ENCODE data around the gene WWP2.
A peak's percentile ranks its signal among the peaks of the same experiment; 100 is the strongest.
"Not testable (repeated sequence)": the region's sequence is repeated elsewhere in the genome, so short reads cannot be mapped to it uniquely, and the experiment has no call there.

WWP2 gene

GRCh38 chr16:69938981-69939820, 177.1 kb downstream of the WWP2 start:
- no peak overlapping the region for H3K4me3 ChIP-seq (replicated peaks in 1 of 2; ENCODE audit: low read depth in 2 of 2, low read length in 2 of 2)
- DNase-seq (ENCODE audit: low read depth in 2 of 2): no peak
- no peak for TF ChIP-seq CTCF (IDR thresholded peaks at IDR 0.05; ENCODE audit: low read depth, low read length)

GRCh38 chr16:69939821-69940585, 177.9 kb downstream of the WWP2 start:
- DNase-seq (ENCODE audit: low read depth in 2 of 2): no peak
- no peak for TF ChIP-seq CTCF (IDR thresholded peaks at IDR 0.05; ENCODE audit: low read depth, low read length)
- no peak overlapping the region for H3K4me3 ChIP-seq (replicated peaks in 1 of 2; ENCODE audit: low read depth in 2 of 2, low read length in 2 of 2)

- no peak for TF ChIP-seq CTCF (IDR thresholded peaks at IDR 0.05; ENCODE audit: low read depth, low read length)
- no peak overlapping the region for H3K4me3 ChIP-seq (replicated peaks in 1 of 2; ENCODE audit: low read depth in 2 of 2, low read length in 2 of 2)
- no peak for DNase-seq (ENCODE audit: low read depth in 2 of 2)
Observed at GRCh38 chr16:69940676-69941075, 178.5 kb downstream of the WWP2 start.

GRCh38 chr16:69941251-69942098, 179.3 kb downstream of the WWP2 start:
- H3K4me3 ChIP-seq (replicated peaks in 1 of 2; ENCODE audit: low read depth in 2 of 2, low read length in 2 of 2): no peak overlapping the region
- TF ChIP-seq CTCF (IDR thresholded peaks at IDR 0.05; ENCODE audit: low read depth, low read length): no peak
- DNase-seq (ENCODE audit: low read depth in 2 of 2): peak in 1 of 2 donors; percentile 25

- TF ChIP-seq CTCF (IDR thresholded peaks at IDR 0.05; ENCODE audit: low read depth, low read length): no peak
- DNase-seq (ENCODE audit: low read depth in 2 of 2): no peak
- no peak overlapping the region for H3K4me3 ChIP-seq (replicated peaks in 1 of 2; ENCODE audit: low read depth in 2 of 2, low read length in 2 of 2)
Observed at GRCh38 chr16:69942099-69942491, 180.0 kb downstream of the WWP2 start.

GRCh38 chr16:69942627-69943170, 180.6 kb downstream of the WWP2 start:
- TF ChIP-seq CTCF (IDR thresholded peaks at IDR 0.05; ENCODE audit: low read depth, low read length): no peak
- no peak overlapping the region for H3K4me3 ChIP-seq (replicated peaks in 1 of 2; ENCODE audit: low read depth in 2 of 2, low read length in 2 of 2)
- DNase-seq (ENCODE audit: low read depth in 2 of 2): no peak

- DNase-seq (ENCODE audit: low read depth in 2 of 2); H3K4me3 ChIP-seq (replicated peaks in 1 of 2; ENCODE audit: low read depth in 2 of 2, low read length in 2 of 2): not testable (repeated sequence)
Observed at GRCh38 chr16:69943241-69944036, 181.3 kb downstream of the WWP2 start.

- not testable (repeated sequence) for H3K4me3 ChIP-seq (replicated peaks in 1 of 2; ENCODE audit: low read depth in 2 of 2, low read length in 2 of 2); DNase-seq (ENCODE audit: low read depth in 2 of 2)
Observed at GRCh38 chr16:69950411-69950810, 188.3 kb downstream of the WWP2 start.
